Prostate gland (tissue), 2 donors: ENCODE results near the gene NKTR.

Experiments
- POLR2AphosphoS5 ChIP-seq: sonication (generic); formaldehyde crosslinking; IDR thresholded peaks from one replicate; pipeline ENCODE4 v1.6.1; 2017; ENCODE audit warnings: antibody characterized with exemption
- TF ChIP-seq, protein P1 (sequence below), 4 experiments: fragments of 200-600 bp in 2 of 4; fragments of 450-650 bp in 2 of 4; sonication (generic) in 2 of 4; IDR thresholded peaks; 1 replicate in 3 of 4; 2 replicates in 1 of 4; pipeline ENCODE4 v1.5.1; 2016 to 2019; ENCODE audit warnings: antibody characterized with exemption in 4 of 4, mild to moderate bottlenecking in 2 of 4, moderate library complexity in 2 of 4

DNA sequence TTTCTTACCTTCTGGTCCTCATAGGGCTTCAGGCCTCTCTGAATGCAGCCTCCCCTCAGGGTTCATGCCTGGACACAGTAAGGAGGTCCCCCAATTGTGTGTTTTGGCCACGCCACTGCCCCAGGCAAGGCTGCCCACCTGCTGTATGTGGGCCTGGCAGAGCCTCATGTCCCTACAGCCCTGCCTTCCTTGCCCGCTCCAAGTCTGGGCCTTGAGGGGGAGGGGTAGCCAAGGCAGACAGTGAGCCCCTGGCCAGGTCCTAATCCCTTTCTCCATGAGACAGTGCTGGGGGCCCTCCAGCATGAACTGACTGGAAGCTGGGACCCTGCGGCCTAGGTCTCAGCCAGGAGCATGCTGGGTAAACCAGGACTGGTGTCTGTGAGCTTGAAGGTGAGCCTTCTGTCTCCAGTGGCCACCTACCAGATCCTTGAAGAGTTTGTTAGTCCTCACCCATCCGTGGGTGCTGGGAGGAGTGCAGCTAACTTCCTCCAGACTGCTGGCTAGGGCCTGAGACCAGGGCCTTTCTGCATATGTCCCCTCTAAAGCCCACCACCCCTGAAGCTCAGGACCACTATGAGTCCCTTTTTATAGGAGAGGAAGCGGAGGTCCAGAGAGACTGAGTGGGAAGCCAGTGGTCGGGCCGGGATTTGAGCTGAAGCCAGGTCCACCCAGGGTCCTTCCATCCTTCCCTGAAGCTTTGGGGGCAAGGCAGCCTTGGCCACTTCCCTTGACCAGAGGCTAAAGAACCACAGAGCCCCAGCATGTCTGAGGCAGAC is 61.7 kb downstream of the NKTR start:
- TF ChIP-seq, protein P1, sequence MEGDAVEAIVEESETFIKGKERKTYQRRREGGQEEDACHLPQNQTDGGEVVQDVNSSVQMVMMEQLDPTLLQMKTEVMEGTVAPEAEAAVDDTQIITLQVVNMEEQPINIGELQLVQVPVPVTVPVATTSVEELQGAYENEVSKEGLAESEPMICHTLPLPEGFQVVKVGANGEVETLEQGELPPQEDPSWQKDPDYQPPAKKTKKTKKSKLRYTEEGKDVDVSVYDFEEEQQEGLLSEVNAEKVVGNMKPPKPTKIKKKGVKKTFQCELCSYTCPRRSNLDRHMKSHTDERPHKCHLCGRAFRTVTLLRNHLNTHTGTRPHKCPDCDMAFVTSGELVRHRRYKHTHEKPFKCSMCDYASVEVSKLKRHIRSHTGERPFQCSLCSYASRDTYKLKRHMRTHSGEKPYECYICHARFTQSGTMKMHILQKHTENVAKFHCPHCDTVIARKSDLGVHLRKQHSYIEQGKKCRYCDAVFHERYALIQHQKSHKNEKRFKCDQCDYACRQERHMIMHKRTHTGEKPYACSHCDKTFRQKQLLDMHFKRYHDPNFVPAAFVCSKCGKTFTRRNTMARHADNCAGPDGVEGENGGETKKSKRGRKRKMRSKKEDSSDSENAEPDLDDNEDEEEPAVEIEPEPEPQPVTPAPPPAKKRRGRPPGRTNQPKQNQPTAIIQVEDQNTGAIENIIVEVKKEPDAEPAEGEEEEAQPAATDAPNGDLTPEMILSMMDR (IDR thresholded peaks at IDR 0.05): no peak
- no peak for TF ChIP-seq POLR2AphosphoS5
